ENCODE data around the gene PPIL3.
"Not testable (repeated sequence)": the region's sequence is repeated elsewhere in the genome, so short reads cannot be mapped to it uniquely, and the experiment has no call there.

The PPIL3 gene

GRCh38 chr2:200905618-200906296 is 16.9 kb upstream of the PPIL3 start:
- no peak overlapping the region for H3K4me3 ChIP-seq (ENCODE audit: low read length)
- peak; percentile 24 for DNase-seq (ENCODE audit: low read depth)
- peak; percentile 80 for TF ChIP-seq CTCF (conservative IDR thresholded peaks at IDR 0.05; ENCODE audit: low read depth, low read length)

- DNase-seq (ENCODE audit: low read depth): peak; percentile 55
- H3K4me3 ChIP-seq (ENCODE audit: low read length): no peak overlapping the region
- peak; percentile 79 for TF ChIP-seq CTCF (conservative IDR thresholded peaks at IDR 0.05; ENCODE audit: low read depth, low read length)
These were observed 12.7 kb upstream of the PPIL3 start for GRCh38 chr2:200901459-200902072.

- H3K4me3 ChIP-seq (ENCODE audit: low read length): no peak overlapping the region
- TF ChIP-seq CTCF (conservative IDR thresholded peaks at IDR 0.05; ENCODE audit: low read depth, low read length): no peak
- DNase-seq (ENCODE audit: low read depth): no peak
These were observed 10.6 kb upstream of the PPIL3 start for GRCh38 chr2:200899482-200899881.

GRCh38 chr2:200881715-200882249 is 7.1 kb downstream of the PPIL3 start:
- not testable (repeated sequence) for H3K4me3 ChIP-seq (ENCODE audit: low read length); DNase-seq (ENCODE audit: low read depth)

- H3K4me3 ChIP-seq (ENCODE audit: low read length): no peak overlapping the region
- DNase-seq (ENCODE audit: low read depth): no peak
- TF ChIP-seq CTCF (conservative IDR thresholded peaks at IDR 0.05; ENCODE audit: low read depth, low read length): no peak
These were observed 10.5 kb downstream of the PPIL3 start for GRCh38 chr2:200878289-200878880.

GRCh38 chr2:200877443-200877842 is 11.4 kb downstream of the PPIL3 start:
- DNase-seq (ENCODE audit: low read depth): no peak
- H3K4me3 ChIP-seq (ENCODE audit: low read length): no peak overlapping the region
- TF ChIP-seq CTCF (conservative IDR thresholded peaks at IDR 0.05; ENCODE audit: low read depth, low read length): no peak

- no peak for TF ChIP-seq CTCF (conservative IDR thresholded peaks at IDR 0.05; ENCODE audit: low read depth, low read length)
- DNase-seq (ENCODE audit: low read depth): no peak
- H3K4me3 ChIP-seq (ENCODE audit: low read length): no peak overlapping the region
These were observed 15.3 kb downstream of the PPIL3 start for GRCh38 chr2:200873560-200873959.
